Measurements from ENCODE around the gene DNAH3.

The DNAH3 gene

GRCh38 chr16:20899071-20899470, 251.6 kb downstream of the DNAH3 start:
- TF ChIP-seq CTCF (IDR thresholded peaks at IDR 0.05; ENCODE audit: insufficient read depth, low read length, missing control alignments), result no peak
- CTCF ChIA-PET, result interaction anchor here (0.7 to 3.0 kb wide), 4 partner anchors 11 to 402 kb away, joined by 3 to 14 read pairs (median 3); no protein-coding TSS in a partner anchor
- peak; percentile 73 for DNase-seq (ENCODE audit: low read depth, low spot score)
- POLR2A ChIA-PET, result interaction anchor here (0.6 to 2.6 kb wide), 5 partner anchors 12 to 52 kb away, joined by 3 to 12 read pairs (median 4); no protein-coding TSS in a partner anchor
- peak overlapping the region; percentile 94 for H3K4me3 ChIP-seq (ENCODE audit: low read depth, low read length)

- CTCF ChIA-PET, result interaction anchor here (1.0 to 1.6 kb wide), 5 partner anchors 9 to 403 kb away, joined by 3 to 6 read pairs (median 3); no protein-coding TSS in a partner anchor
- no peak for TF ChIP-seq CTCF (IDR thresholded peaks at IDR 0.05; ENCODE audit: insufficient read depth, low read length, missing control alignments)
- POLR2A ChIA-PET, result no interaction called here
- DNase-seq (ENCODE audit: low read depth, low spot score), result no peak
- H3K4me3 ChIP-seq (ENCODE audit: low read depth, low read length), result peak overlapping the region; percentile 6; the same call in 1 of the 2 replicates
Measured at GRCh38 chr16:20897922-20898321, 252.7 kb downstream of the DNAH3 start.

GRCh38 chr16:20897253-20897897, 253.3 kb downstream of the DNAH3 start:
- ChIA-PET CTCF (interaction anchor here (1.0 to 1.6 kb wide), 3 partner anchors 9 to 184 kb away, joined by 3 to 6 read pairs (median 4); no protein-coding TSS in a partner anchor), POLR2A (no interaction called here)
- no peak overlapping the region; the same call in 1 of the 2 replicates for H3K4me3 ChIP-seq (ENCODE audit: low read depth, low read length)
- DNase-seq (ENCODE audit: low read depth, low spot score), result no peak
- TF ChIP-seq CTCF (IDR thresholded peaks at IDR 0.05; ENCODE audit: insufficient read depth, low read length, missing control alignments), result no peak

- ChIA-PET POLR2A (no interaction called here), CTCF (interaction anchor here (1.4 to 1.7 kb wide), 2 partner anchors 16 to 45 kb away, joined by 3 to 5 read pairs; no protein-coding TSS in a partner anchor)
- no peak for DNase-seq (ENCODE audit: low read depth, low spot score)
- TF ChIP-seq CTCF (IDR thresholded peaks at IDR 0.05; ENCODE audit: insufficient read depth, low read length, missing control alignments), result no peak
- no peak overlapping the region for H3K4me3 ChIP-seq (ENCODE audit: low read depth, low read length)
Measured at GRCh38 chr16:20894388-20894787, 256.3 kb downstream of the DNAH3 start.

- DNase-seq (ENCODE audit: low read depth, low spot score), result no peak
- no peak for TF ChIP-seq CTCF (IDR thresholded peaks at IDR 0.05; ENCODE audit: insufficient read depth, low read length, missing control alignments)
- no peak overlapping the region for H3K4me3 ChIP-seq (ENCODE audit: low read depth, low read length)
- ChIA-PET CTCF (interaction anchor here (1.4 to 1.9 kb wide), 2 partner anchors 8 to 41 kb away, joined by 4 to 5 read pairs; no protein-coding TSS in a partner anchor), POLR2A (interaction anchor here (0.9 kb wide), 1 partner anchor 10 kb away, joined by 3 read pairs; the partner anchor contains the start of gene DCUN1D3)
Measured at GRCh38 chr16:20889625-20890275, 260.9 kb downstream of the DNAH3 start.

GRCh38 chr16:20887207-20887606, 263.4 kb downstream of the DNAH3 start:
- no peak overlapping the region for H3K4me3 ChIP-seq (ENCODE audit: low read depth, low read length)
- DNase-seq (ENCODE audit: low read depth, low spot score), result no peak
- no peak for TF ChIP-seq CTCF (IDR thresholded peaks at IDR 0.05; ENCODE audit: insufficient read depth, low read length, missing control alignments)
- ChIA-PET CTCF (interaction anchor here (1.1 kb wide), 1 partner anchor 13 kb away, joined by 4 read pairs; no protein-coding TSS in a partner anchor), POLR2A (interaction anchor here (1.1 kb wide), 1 partner anchor 12 kb away, joined by 4 read pairs; no protein-coding TSS in a partner anchor)
